ENCODE data around the gene FER1L5.

DNA sequence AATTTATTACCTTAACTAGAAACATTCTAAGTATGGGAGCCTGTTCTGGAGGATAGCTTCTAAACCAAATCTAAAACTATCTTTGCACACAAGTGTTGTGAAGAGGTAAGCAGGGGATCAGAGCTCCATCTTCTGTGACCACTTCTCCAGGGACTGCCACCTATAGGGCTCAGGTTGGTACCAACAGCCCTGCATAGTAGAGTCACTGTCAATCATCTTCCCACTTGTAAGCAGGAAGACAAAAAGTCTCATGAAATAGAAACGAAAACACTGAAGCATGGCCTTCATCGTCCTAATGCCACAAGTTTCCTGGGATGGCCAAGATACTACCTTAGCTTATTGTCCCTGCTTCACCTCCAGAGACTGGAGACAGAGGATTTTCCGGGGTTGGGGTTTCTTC is 48.3 kb upstream of the FER1L5 start:
- TF ChIP-seq GATA3 (IDR thresholded peaks at IDR 0.05; ENCODE audit: low read depth, low read length) (no peak), GATA2 (IDR thresholded peaks at IDR 0.05; ENCODE audit: low read depth, low read length) (no peak)
